Measurements from ENCODE around the gene CYTH2.

- no peak for TF ChIP-seq REST (IDR thresholded peaks at IDR 0.05)
- no peak for TF ChIP-seq CTCF (IDR thresholded peaks at IDR 0.05)
- no peak for TF ChIP-seq POLR2A (IDR thresholded peaks at IDR 0.05; ENCODE audit: low read length)
- TF ChIP-seq CEBPB (IDR thresholded peaks at IDR 0.05), result no peak
- no peak for TF ChIP-seq ZFP36 (IDR thresholded peaks at IDR 0.05; ENCODE audit: borderline replicate concordance, partially characterized antibody)
- no peak for TF ChIP-seq MAZ (IDR thresholded peaks at IDR 0.05; ENCODE audit: borderline replicate concordance, low read depth, low read length)
Observed at GRCh38 chr19:48473161-48473966, 4.2 kb downstream of the CYTH2 start.

Data from A549 (cell line).